Endodermal cell (in vitro differentiated cells): ENCODE measurements around the gene UCHL3. TPM values are rescaled to one million over a fixed set of nuclear protein-coding genes. Genes with fewer than 3 reads are reported as not detected.

Experiments
- DNase-seq: peaks from one replicate; pipeline ENCODE4 v3.0.0-alpha.2; 2017
- H3K27ac ChIP-seq: 2 replicates; pipeline ENCODE4 v1.5.1; 2013; ENCODE audit warnings: mild to moderate bottlenecking, low read depth, low read length, moderate library complexity
- H3K27me3 ChIP-seq: 2 replicates; pipeline ENCODE4 v1.6.1; 2013; ENCODE audit warnings: mild to moderate bottlenecking, low read length, moderate library complexity; ENCODE audit not compliant: insufficient read depth, control insufficient read depth, poor library complexity, severe bottlenecking
- H3K36me3 ChIP-seq: 2 replicates; pipeline ENCODE4 v1.7.0; 2013; ENCODE audit warnings: mild to moderate bottlenecking, low read length, moderate library complexity; ENCODE audit not compliant: control insufficient read depth, insufficient read depth
- H3K4me1 ChIP-seq: one replicate; pipeline ENCODE4 v1.7.0; 2013; ENCODE audit warnings: low read length; ENCODE audit not compliant: control insufficient read depth, insufficient read depth
- H3K4me3 ChIP-seq: 2 replicates; pipeline ENCODE4 v1.5.1; 2013; ENCODE audit warnings: mild to moderate bottlenecking, low read length, moderate library complexity
- H3K9ac ChIP-seq: 2 replicates; pipeline ENCODE4 v1.6.1; 2013; ENCODE audit warnings: mild to moderate bottlenecking, low read length, moderate library complexity; ENCODE audit not compliant: poor library complexity, severe bottlenecking; ENCODE audit errors: extremely low read depth
- H3K9me3 ChIP-seq: 2 replicates; pipeline ENCODE4 v1.6.1; 2013; ENCODE audit warnings: mild to moderate bottlenecking, low read length, moderate library complexity; ENCODE audit not compliant: control insufficient read depth
- H3K27ac Mint-ChIP-seq: 2 replicates; pipeline ENCODE4 v1.8.0; 2020; ENCODE audit warnings: mixed read lengths
- H3K27me3 Mint-ChIP-seq: 2 replicates; pipeline ENCODE4 v1.8.0; 2021; ENCODE audit warnings: mild to moderate bottlenecking, mixed read lengths; ENCODE audit not compliant: insufficient read depth
- H3K36me3 Mint-ChIP-seq: 2 replicates; pipeline ENCODE4 v1.8.0; 2020; ENCODE audit warnings: low read depth, mixed read lengths
- H3K4me1 Mint-ChIP-seq: 2 replicates; pipeline ENCODE4 v1.8.0; 2020; ENCODE audit warnings: mixed read lengths
- H3K4me3 Mint-ChIP-seq: 2 replicates; pipeline ENCODE4 v1.8.0; 2020; ENCODE audit warnings: mild to moderate bottlenecking, moderate library complexity, mixed read lengths
- H3K9me3 Mint-ChIP-seq: 2 replicates; pipeline ENCODE4 v1.8.0; 2020; ENCODE audit warnings: mild to moderate bottlenecking, mixed read lengths
- WGBS, 2 experiments: methylation state at CpG; one replicate each; pipeline versions ENCODE4 v1.1.5 to v1.1.7; 2013; ENCODE audit warnings: missing lambda C conversion rate in 2 of 2, mixed read lengths in 1 of 2; ENCODE audit not compliant: insufficient coverage in 1 of 2, insufficient read length in 1 of 2; 5-methylcytosine and 5-hydroxymethylcytosine counted together
- total RNA-seq, 2 donors: library from RNA; stranded (reverse); fragmentation: NEBNext Ultra II Directional in 1 of 2; extraction: Animal tissue kit (Norgen Biotek cat#: 25700) in 1 of 2; gene quantifications; 2 replicates in 1 of 2; 3 replicates in 1 of 2; pipeline ENCODE4 v1.2.1, GENCODE V29; 2021
- TF ChIP-seq, protein P1 (sequence below): fragments of 200-600 bp; sonication (generic); conservative IDR thresholded peaks from 2 replicates; pipeline ENCODE4 v1.5.0; 2021; ENCODE audit warnings: antibody characterized with exemption, mild to moderate bottlenecking

UCHL3 gene
- total RNA-seq, 2 donors from 2014 or later: 27.6 to 30.6 TPM

DNA sequence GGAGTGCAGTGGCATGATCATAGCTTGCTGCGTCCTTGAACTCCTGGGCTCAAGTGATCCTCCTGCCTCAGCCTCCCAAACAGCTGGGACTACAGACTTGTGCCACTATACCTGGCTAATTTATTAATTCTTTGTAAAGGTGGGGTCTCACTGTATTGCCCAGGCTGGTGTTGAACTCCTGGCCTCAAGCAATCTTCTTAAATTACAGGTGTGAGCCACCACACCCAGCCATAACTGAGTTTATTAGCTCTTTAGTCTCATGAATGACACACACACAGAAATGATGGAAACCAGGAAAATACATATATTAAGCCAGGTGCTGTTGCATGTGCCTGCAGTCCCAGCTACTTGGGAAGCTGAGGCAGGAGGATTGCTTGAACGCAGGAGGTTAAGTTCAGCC lies 53.4 kb downstream of the UCHL3 start:
- no peaks in the 10 kb centered on the region for H3K9me3 Mint-ChIP-seq
- TF ChIP-seq, protein P1, sequence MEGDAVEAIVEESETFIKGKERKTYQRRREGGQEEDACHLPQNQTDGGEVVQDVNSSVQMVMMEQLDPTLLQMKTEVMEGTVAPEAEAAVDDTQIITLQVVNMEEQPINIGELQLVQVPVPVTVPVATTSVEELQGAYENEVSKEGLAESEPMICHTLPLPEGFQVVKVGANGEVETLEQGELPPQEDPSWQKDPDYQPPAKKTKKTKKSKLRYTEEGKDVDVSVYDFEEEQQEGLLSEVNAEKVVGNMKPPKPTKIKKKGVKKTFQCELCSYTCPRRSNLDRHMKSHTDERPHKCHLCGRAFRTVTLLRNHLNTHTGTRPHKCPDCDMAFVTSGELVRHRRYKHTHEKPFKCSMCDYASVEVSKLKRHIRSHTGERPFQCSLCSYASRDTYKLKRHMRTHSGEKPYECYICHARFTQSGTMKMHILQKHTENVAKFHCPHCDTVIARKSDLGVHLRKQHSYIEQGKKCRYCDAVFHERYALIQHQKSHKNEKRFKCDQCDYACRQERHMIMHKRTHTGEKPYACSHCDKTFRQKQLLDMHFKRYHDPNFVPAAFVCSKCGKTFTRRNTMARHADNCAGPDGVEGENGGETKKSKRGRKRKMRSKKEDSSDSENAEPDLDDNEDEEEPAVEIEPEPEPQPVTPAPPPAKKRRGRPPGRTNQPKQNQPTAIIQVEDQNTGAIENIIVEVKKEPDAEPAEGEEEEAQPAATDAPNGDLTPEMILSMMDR: no peak
- peaks cover 3% of the 10 kb centered on the region for H3K36me3 Mint-ChIP-seq

GRCh38 chr13:75607447-75607846 lies 57.9 kb downstream of the UCHL3 start:
- Mint-ChIP-seq H3K27ac (no peak overlapping the region), H3K4me3 (no peak overlapping the region), H3K9me3 (no peaks in the 10 kb centered on the region), H3K4me1 (no peaks in the 10 kb centered on the region), H3K27me3 (no peaks in the 10 kb centered on the region), H3K36me3 (peaks cover 3% of the 10 kb centered on the region)
- Histone ChIP-seq H3K4me3 (no peak overlapping the region), H3K36me3 (no peaks in the 10 kb centered on the region), H3K9ac (no peak overlapping the region), H3K27ac (no peak overlapping the region), H3K4me1 (no peaks in the 10 kb centered on the region), H3K27me3 (no peaks in the 10 kb centered on the region), H3K9me3 (no peaks in the 10 kb centered on the region)
- WGBS, 2 experiments: 89% methylated on average over 2 of the region's 2 CpGs; no CpG with 5 or more reads in 1 of the 2 experiments
- DNase-seq: no peak
- TF ChIP-seq, protein P1: no peak

More for the DNA sequence above, 53.4 kb downstream of the UCHL3 start:
- no peaks in the 10 kb centered on the region for H3K9me3 ChIP-seq
- H3K4me3 ChIP-seq: no peak overlapping the region
- no peak for DNase-seq
- 95% methylated on average over 2 of the region's 2 CpGs; no CpG with 5 or more reads in 1 of the 2 experiments for WGBS, 2 experiments
- no peaks in the 10 kb centered on the region for H3K4me1 Mint-ChIP-seq
- H3K27me3 ChIP-seq: no peaks in the 10 kb centered on the region
- no peak overlapping the region for H3K4me3 Mint-ChIP-seq
- no peaks in the 10 kb centered on the region for H3K27me3 Mint-ChIP-seq
- H3K9ac ChIP-seq: no peak overlapping the region
- H3K36me3 ChIP-seq: no peaks in the 10 kb centered on the region
- H3K4me1 ChIP-seq: no peaks in the 10 kb centered on the region
- H3K27ac ChIP-seq: no peak overlapping the region
- no peak overlapping the region for H3K27ac Mint-ChIP-seq

DNA sequence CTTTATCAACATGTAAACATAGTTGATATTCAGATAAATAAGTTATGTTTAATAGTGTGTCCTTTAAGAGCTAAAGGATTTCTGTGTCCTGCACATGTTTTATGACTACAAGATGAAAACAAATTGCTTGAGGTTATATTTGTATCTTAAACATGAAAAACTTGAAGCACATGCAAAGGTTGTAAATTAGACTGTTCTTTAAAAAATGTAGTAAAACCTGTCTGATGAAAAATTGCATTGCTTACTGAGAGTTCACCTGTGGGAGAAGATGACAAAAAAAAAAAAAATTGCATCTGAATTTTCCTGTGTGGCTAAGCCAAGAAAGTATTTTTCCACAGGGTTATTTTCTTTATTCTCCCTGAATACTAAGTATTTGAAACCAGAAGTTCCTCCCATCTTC lies 60.9 kb downstream of the UCHL3 start:
- H3K36me3 ChIP-seq: no peaks in the 10 kb centered on the region
- H3K9ac ChIP-seq: no peak overlapping the region
- H3K9me3 ChIP-seq: no peaks in the 10 kb centered on the region
- no peak overlapping the region for H3K27ac ChIP-seq
- no peak overlapping the region for H3K4me3 ChIP-seq
- DNase-seq: no peak
- Mint-ChIP-seq H3K4me3 (no peak overlapping the region), H3K27ac (no peak overlapping the region), H3K36me3 (peaks cover 3% of the 10 kb centered on the region), H3K4me1 (peaks cover 12% of the 10 kb centered on the region), H3K9me3 (no peaks in the 10 kb centered on the region), H3K27me3 (no peaks in the 10 kb centered on the region)
- H3K4me1 ChIP-seq: no peaks in the 10 kb centered on the region
- H3K27me3 ChIP-seq: no peaks in the 10 kb centered on the region
- TF ChIP-seq, protein P1: no peak
